ENCODE results near the gene CHD1L. TPM values are rescaled to one million over a fixed set of nuclear protein-coding genes. Genes with fewer than 3 reads are reported as not detected.

CHD1L gene
- total and polyA plus RNA-seq, 2 of the 13 experiments (the other 11 are each of a cell fraction or from before 2014, with no cell fraction given) = 74.3 to 111 TPM

DNA sequence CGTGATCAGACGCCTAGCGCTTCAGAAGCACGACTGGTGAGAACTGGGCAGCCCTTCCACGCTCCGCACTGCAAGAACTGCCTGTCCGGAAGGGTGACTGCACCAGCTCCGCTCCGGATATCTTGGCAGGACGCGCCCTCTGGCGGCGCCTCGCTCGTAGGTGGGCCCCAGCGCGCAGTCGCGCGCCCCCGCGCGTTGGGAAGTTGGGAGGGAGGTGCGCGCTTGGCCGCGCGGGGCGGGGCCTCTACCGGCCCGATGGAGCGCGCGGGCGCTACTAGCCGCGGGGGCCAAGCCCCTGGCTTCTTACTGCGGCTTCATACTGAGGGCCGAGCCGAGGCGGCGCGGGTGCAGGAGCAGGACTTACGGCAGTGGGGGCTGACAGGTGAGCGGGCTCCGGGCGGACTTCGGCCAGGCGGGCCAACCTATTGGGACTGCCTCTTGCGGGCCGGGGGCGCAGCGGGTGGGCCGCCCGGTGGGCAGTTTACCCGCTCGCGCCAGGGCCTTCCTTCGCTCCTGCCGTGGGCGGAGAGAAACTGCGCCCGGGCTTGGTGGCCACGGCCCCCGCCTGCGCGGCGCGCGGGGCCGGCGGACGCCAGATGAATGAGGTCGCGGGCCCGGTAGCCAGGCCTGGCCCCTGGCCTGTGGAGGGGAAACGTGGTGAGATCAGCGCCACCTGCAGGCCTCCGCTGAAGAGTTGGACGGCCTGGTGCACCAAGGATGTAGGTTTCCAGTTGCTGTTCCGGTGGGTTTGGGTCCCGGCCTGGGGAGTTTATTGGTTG is at the start of gene CHD1L (continued):
- TF ChIP-seq, protein P1, sequence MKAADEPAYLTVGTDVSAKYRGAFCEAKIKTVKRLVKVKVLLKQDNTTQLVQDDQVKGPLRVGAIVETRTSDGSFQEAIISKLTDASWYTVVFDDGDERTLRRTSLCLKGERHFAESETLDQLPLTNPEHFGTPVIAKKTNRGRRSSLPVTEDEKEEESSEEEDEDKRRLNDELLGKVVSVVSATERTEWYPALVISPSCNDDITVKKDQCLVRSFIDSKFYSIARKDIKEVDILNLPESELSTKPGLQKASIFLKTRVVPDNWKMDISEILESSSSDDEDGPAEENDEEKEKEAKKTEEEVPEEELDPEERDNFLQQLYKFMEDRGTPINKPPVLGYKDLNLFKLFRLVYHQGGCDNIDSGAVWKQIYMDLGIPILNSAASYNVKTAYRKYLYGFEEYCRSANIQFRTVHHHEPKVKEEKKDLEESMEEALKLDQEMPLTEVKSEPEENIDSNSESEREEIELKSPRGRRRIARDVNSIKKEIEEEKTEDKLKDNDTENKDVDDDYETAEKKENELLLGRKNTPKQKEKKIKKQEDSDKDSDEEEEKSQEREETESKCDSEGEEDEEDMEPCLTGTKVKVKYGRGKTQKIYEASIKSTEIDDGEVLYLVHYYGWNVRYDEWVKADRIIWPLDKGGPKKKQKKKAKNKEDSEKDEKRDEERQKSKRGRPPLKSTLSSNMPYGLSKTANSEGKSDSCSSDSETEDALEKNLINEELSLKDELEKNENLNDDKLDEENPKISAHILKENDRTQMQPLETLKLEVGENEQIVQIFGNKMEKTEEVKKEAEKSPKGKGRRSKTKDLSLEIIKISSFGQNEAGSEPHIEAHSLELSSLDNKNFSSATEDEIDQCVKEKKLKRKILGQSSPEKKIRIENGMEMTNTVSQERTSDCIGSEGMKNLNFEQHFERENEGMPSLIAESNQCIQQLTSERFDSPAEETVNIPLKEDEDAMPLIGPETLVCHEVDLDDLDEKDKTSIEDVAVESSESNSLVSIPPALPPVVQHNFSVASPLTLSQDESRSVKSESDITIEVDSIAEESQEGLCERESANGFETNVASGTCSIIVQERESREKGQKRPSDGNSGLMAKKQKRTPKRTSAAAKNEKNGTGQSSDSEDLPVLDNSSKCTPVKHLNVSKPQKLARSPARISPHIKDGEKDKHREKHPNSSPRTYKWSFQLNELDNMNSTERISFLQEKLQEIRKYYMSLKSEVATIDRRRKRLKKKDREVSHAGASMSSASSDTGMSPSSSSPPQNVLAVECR (CRISPR knock-in tag; IDR thresholded peaks at IDR 0.05; ENCODE audit: borderline replicate concordance) = peak; percentile 83
- TF ChIP-seq FOXO1 (CRISPR knock-in tag; IDR thresholded peaks at IDR 0.05) = peak; percentile 2; the same call in 1 of the 2 replicates
- peak; percentile 95 for TF ChIP-seq MED1 (CRISPR knock-in tag; IDR thresholded peaks at IDR 0.05)
- peak; percentile 53; the same call in 1 of the 2 replicates for TF ChIP-seq HOXD1 (CRISPR knock-in tag; IDR thresholded peaks at IDR 0.05)
- TF ChIP-seq, protein P2, sequence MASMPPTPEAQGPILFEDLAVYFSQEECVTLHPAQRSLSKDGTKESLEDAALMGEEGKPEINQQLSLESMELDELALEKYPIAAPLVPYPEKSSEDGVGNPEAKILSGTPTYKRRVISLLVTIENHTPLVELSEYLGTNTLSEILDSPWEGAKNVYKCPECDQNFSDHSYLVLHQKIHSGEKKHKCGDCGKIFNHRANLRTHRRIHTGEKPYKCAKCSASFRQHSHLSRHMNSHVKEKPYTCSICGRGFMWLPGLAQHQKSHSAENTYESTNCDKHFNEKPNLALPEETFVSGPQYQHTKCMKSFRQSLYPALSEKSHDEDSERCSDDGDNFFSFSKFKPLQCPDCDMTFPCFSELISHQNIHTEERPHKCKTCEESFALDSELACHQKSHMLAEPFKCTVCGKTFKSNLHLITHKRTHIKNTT (CRISPR knock-in tag; IDR thresholded peaks at IDR 0.05) = no peak
- TF ChIP-seq, protein P3, sequence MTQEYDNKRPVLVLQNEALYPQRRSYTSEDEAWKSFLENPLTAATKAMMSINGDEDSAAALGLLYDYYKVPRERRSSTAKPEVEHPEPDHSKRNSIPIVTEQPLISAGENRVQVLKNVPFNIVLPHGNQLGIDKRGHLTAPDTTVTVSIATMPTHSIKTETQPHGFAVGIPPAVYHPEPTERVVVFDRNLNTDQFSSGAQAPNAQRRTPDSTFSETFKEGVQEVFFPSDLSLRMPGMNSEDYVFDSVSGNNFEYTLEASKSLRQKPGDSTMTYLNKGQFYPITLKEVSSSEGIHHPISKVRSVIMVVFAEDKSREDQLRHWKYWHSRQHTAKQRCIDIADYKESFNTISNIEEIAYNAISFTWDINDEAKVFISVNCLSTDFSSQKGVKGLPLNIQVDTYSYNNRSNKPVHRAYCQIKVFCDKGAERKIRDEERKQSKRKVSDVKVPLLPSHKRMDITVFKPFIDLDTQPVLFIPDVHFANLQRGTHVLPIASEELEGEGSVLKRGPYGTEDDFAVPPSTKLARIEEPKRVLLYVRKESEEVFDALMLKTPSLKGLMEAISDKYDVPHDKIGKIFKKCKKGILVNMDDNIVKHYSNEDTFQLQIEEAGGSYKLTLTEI (CRISPR knock-in tag; conservative IDR thresholded peaks at IDR 0.05) = no peak
- TF ChIP-seq RBM39 (IDR thresholded peaks at IDR 0.05; ENCODE audit: low read depth, low read length, poor library complexity, severe bottlenecking) = peak; percentile 97
- TF ChIP-seq ZNF766 (CRISPR knock-in tag; IDR thresholded peaks at IDR 0.05; ENCODE audit: borderline replicate concordance) = no peak; the same call in 1 of the 2 replicates
- no peak for TF ChIP-seq JUND (CRISPR knock-in tag; IDR thresholded peaks at IDR 0.05)
- TF ChIP-seq RAD51 (IDR thresholded peaks at IDR 0.05; ENCODE audit: borderline replicate concordance) = no peak
- TF ChIP-seq, protein P4, sequence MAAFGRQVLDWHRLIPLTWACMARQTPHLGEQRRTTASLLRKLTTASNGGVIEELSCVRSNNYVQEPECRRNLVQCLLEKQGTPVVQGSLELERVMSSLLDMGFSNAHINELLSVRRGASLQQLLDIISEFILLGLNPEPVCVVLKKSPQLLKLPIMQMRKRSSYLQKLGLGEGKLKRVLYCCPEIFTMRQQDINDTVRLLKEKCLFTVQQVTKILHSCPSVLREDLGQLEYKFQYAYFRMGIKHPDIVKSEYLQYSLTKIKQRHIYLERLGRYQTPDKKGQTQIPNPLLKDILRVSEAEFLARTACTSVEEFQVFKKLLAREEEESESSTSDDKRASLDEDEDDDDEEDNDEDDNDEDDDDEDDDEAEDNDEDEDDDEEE (CRISPR knock-in tag; IDR thresholded peaks at IDR 0.05) = peak; percentile 95; the same call in 1 of the 2 replicates
- 0 out of 2 replicates have a peak, but pooled peaks have one; percentile 94 for TF ChIP-seq TOE1 (CRISPR knock-in tag; IDR thresholded peaks at IDR 0.05)
- no peak for TF ChIP-seq TCF7 (IDR thresholded peaks at IDR 0.05; ENCODE audit: low read depth)
- peak; percentile 89 for TF ChIP-seq ASH2L (IDR thresholded peaks at IDR 0.05; ENCODE audit: insufficient read length, low read depth, low read length)
- TF ChIP-seq, protein P5, sequence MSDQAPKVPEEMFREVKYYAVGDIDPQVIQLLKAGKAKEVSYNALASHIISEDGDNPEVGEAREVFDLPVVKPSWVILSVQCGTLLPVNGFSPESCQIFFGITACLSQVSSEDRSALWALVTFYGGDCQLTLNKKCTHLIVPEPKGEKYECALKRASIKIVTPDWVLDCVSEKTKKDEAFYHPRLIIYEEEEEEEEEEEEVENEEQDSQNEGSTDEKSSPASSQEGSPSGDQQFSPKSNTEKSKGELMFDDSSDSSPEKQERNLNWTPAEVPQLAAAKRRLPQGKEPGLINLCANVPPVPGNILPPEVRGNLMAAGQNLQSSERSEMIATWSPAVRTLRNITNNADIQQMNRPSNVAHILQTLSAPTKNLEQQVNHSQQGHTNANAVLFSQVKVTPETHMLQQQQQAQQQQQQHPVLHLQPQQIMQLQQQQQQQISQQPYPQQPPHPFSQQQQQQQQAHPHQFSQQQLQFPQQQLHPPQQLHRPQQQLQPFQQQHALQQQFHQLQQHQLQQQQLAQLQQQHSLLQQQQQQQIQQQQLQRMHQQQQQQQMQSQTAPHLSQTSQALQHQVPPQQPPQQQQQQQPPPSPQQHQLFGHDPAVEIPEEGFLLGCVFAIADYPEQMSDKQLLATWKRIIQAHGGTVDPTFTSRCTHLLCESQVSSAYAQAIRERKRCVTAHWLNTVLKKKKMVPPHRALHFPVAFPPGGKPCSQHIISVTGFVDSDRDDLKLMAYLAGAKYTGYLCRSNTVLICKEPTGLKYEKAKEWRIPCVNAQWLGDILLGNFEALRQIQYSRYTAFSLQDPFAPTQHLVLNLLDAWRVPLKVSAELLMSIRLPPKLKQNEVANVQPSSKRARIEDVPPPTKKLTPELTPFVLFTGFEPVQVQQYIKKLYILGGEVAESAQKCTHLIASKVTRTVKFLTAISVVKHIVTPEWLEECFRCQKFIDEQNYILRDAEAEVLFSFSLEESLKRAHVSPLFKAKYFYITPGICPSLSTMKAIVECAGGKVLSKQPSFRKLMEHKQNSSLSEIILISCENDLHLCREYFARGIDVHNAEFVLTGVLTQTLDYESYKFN (CRISPR knock-in tag; conservative IDR thresholded peaks at IDR 0.05) = peak; percentile 57; the same call in 1 of the 2 replicates
- TF ChIP-seq ATF7-NPFF (CRISPR knock-in tag; IDR thresholded peaks at IDR 0.05; ENCODE audit: low read depth) = peak; percentile 66; the same call in 1 of the 2 replicates
